ENCODE results near the gene SCUBE1.

Gene SCUBE1

GRCh38 chr22:43206509-43207161 is 136.5 kb downstream of the SCUBE1 start:
- Histone ChIP-seq H3K27ac (no peak overlapping the region), H3K4me3 (no peak overlapping the region)
- TF ChIP-seq CTCF (IDR thresholded peaks at IDR 0.05), result no peak
- DNase-seq (ENCODE audit: low spot score), result no peak

GRCh38 chr22:43205748-43206508 is 137.2 kb downstream of the SCUBE1 start:
- DNase-seq (ENCODE audit: low spot score), result no peak
- no peak overlapping the region for H3K4me3 ChIP-seq
- H3K27ac ChIP-seq, result no peak overlapping the region
- no peak for TF ChIP-seq CTCF (IDR thresholded peaks at IDR 0.05)

- TF ChIP-seq CTCF (IDR thresholded peaks at IDR 0.05), result no peak
- Histone ChIP-seq H3K27ac (no peak overlapping the region), H3K4me3 (no peak overlapping the region)
- no peak for DNase-seq (ENCODE audit: low spot score)
Observed at GRCh38 chr22:43205261-43205691, 137.9 kb downstream of the SCUBE1 start.

GRCh38 chr22:43203471-43203981 is 139.6 kb downstream of the SCUBE1 start:
- no peak for DNase-seq (ENCODE audit: low spot score)
- TF ChIP-seq CTCF (IDR thresholded peaks at IDR 0.05), result no peak
- Histone ChIP-seq H3K4me3 (no peak overlapping the region), H3K27ac (no peak overlapping the region)

GRCh38 chr22:43202756-43203410 is 140.3 kb downstream of the SCUBE1 start:
- TF ChIP-seq CTCF (IDR thresholded peaks at IDR 0.05), result no peak
- Histone ChIP-seq H3K27ac (no peak overlapping the region), H3K4me3 (no peak overlapping the region)
- DNase-seq (ENCODE audit: low spot score), result no peak

- Histone ChIP-seq H3K4me3 (no peak overlapping the region), H3K27ac (no peak overlapping the region)
- no peak for DNase-seq (ENCODE audit: low spot score)
- no peak for TF ChIP-seq CTCF (IDR thresholded peaks at IDR 0.05)
Observed at GRCh38 chr22:43202326-43202725, 140.8 kb downstream of the SCUBE1 start.

Measured in coronary artery (tissue), 2 donors.